KBM-7 (cell line): Measurements from ENCODE around the gene SLC2A2.
"Not testable (repeated sequence)": the region's sequence is repeated elsewhere in the genome, so short reads cannot be mapped to it uniquely, and the experiment has no call there.

Source experiments
- DNase-seq: peaks from one replicate; pipeline ENCODE4 v3.0.0-alpha.2; 2015
- in situ Hi-C: fragments of 300-500 bp; cut with MboI; formaldehyde crosslinking; loops from 2 replicates; pipeline ENCODE4 v1.14.3; 2020; ENCODE audit warnings: low sequenced_read_pairs, low pct_unique_long_range_greater_than_20kb, mixed read lengths

Gene SLC2A2

GRCh38 chr3:170997961-170998913 is 28.3 kb downstream of the SLC2A2 start:
- in situ Hi-C loops = no loop called here
- no peak for DNase-seq

DNA sequence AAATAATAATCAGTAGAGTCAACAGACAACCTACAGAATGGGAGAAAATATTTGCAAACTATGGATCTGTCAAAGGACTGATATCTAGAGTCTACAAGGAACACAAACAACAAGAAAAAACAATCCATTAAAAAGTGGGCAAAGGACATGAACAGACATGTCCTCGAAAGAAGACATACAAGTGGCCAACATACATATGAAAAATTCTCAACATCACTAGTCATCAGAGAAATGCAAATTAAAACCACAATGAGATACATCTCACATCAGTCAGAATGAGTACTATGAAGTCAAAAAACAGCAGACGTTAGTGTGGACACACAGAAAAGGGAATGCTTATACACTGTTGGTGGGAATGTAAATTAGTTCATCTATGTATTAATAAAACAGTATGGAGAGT is 33.7 kb downstream of the SLC2A2 start:
- peak; percentile 15 for DNase-seq
- in situ Hi-C loops = no loop called here

DNA sequence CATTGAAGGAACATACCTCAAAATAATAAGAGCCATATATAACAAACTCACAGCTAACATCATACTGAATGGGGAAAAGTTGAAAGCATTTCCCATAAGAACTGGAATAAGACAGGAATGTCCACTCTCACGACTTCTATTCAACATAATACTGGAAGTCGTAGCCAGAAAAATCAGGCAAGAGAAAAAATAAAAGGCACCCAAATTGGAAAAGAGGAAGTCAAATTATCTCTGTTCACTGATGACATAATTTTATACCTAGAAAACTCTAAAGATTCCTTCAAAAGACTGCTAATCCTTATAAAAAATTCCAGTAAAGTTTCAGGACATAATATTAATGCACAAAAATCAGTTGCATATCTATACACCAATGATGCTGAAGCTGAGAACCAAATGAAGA is 34.9 kb downstream of the SLC2A2 start:
- in situ Hi-C loops = no loop called here

GRCh38 chr3:170989100-170989648 is 37.3 kb downstream of the SLC2A2 start:
- DNase-seq = no peak
- in situ Hi-C loops = no loop called here

More for the DNA sequence above, 34.9 kb downstream of the SLC2A2 start:
- DNase-seq = no peak

DNA sequence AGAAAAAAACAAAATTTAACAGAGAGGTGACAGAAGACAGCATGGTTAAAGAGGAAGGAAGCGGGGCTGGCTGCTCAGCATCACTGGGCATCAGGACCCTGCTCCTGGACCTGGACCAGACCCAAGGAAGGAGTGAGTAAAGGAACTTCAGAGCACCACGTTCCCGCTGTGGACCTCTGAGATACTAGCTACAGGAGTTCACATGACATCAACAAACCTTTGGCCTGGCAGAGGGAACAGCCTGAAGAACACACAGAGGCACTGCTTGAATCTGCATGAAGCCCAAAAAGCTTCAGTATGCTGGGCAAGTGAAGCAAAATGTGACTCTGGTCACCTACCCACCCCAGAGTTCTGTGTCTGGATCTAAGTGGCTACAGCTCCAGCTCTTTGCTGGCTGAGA is 38.1 kb downstream of the SLC2A2 start:
- no peak for DNase-seq
- in situ Hi-C loops = no loop called here

DNA sequence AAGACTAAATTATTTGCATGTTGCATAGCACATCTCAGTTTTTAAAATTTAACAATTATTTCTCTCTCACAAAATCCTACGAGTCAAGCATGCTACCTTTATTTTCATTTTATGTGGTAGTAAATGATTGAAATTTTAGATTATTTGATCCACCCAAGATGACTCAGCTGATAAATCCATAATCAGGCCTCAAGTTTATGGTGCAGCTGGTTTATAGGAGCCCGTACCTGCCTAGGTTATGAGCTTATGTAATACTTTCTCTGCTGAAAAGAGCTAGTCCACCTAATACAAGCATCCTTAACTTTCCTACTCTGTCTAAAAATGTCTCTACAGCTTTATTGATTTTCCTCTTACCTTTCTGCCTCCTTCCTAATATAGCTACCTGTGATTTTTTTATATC is 41.2 kb downstream of the SLC2A2 start:
- in situ Hi-C loops = no loop called here
- no peak for DNase-seq

DNA sequence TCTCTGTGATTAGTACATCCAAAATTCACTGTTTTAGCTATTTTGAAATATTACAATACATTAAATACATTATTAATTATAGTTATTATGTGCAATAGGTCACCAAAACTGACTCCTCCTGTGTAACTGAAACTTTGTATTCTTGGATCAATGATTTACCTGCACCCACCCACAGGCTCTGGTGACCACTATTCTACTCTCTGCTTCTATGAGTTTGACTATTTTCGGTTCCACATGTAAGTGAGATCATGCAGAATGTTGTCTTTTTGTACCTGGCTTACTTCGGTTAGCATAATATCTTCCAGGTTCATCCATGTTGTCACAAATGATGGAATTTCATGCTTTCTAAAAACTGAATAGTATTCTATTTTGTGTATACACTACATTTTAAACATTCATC is 43.8 kb downstream of the SLC2A2 start:
- no peak for DNase-seq
- in situ Hi-C loops = no loop called here

DNA sequence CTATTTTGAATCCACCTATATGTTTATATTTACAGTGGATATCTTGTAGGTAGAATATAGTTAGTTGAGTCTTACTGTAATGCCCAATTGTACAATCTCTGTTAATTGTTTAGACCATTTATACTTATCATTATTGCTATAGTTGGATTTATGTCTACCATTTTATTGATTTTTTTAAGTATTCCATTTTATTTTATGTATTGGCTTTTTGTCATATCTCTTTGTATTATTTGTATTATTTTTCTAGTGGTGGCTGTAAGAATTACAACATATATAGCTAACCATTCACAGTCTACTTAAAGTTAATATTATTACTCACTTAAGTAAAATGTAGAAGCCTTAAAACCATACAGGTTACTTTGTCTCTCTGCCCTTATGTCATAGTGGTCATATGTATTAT is 46.1 kb downstream of the SLC2A2 start:
- DNase-seq = no peak
- in situ Hi-C loops = no loop called here

GRCh38 chr3:170977949-170978745 is 48.4 kb downstream of the SLC2A2 start:
- DNase-seq = no peak
- in situ Hi-C loops = no loop called here

DNA sequence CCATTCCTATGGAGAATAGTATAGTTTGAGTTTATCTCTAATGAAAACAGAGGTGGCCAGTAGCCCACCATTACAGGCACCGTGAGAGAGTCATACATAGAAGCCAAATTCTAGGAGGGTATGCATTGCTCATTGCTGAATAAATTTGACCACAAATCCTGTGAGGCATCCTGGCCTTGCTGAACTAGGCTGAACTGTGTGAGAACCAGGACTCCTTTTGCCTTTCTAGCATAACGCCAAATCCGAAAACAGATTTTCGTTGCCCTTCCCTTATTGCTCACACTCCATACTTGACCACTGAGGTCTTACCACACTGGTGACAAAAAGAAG is 50.4 kb downstream of the SLC2A2 start:
- DNase-seq = no peak
- in situ Hi-C loops = no loop called here

- DNase-seq = no peak
These were observed 51.0 kb downstream of the SLC2A2 start for GRCh38 chr3:170975283-170976189.

GRCh38 chr3:170974872-170975271 is 51.6 kb downstream of the SLC2A2 start:
- in situ Hi-C loops = no loop called here

More at GRCh38 chr3:170975283-170976189, 51.0 kb downstream of the SLC2A2 start:
- in situ Hi-C loops = no loop called here

GRCh38 chr3:170972917-170973316 is 53.6 kb downstream of the SLC2A2 start:
- in situ Hi-C loops, DNase-seq: not testable (repeated sequence)

More at GRCh38 chr3:170974872-170975271, 51.6 kb downstream of the SLC2A2 start:
- no peak for DNase-seq

- DNase-seq = no peak
- in situ Hi-C loops = no loop called here
These were observed 59.4 kb downstream of the SLC2A2 start for GRCh38 chr3:170967126-170967525.

DNA sequence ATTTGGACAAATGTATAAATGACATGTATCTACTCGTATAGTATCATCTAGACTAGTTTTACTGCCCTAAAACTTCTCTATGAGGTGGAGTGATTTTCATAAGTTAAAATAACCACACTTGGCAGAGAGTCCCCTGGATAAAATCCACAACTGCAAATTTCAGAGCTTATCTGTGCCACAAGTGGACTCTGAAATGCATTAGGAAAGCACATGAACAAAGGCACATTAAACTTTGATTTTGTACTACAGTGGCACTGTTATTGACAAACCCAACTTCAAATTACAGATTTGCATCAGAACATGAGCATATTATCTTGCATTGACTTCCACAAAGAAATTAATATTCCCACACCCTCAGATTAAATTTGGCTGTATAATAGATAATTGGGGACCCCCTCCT is 60.0 kb downstream of the SLC2A2 start:
- no peak for DNase-seq
- in situ Hi-C loops = no loop called here

GRCh38 chr3:170962411-170962810 is 64.1 kb downstream of the SLC2A2 start:
- no peak for DNase-seq
- in situ Hi-C loops = no loop called here

- DNase-seq = peak; percentile 60
- in situ Hi-C loops = no loop called here
These were observed 64.7 kb downstream of the SLC2A2 start for GRCh38 chr3:170961616-170962400.

GRCh38 chr3:170959457-170959856 is 67.1 kb downstream of the SLC2A2 start:
- no peak for DNase-seq
- in situ Hi-C loops = no loop called here
